Trophoblast cell (in vitro differentiated cells and primary cell): ENCODE measurements around the gene PCGF1.
A peak's percentile ranks its signal among the peaks of the same experiment; 100 is the strongest.
"Not testable (repeated sequence)": the region's sequence is repeated elsewhere in the genome, so short reads cannot be mapped to it uniquely, and the experiment has no call there.

Source experiments
- DNase-seq, 2 donors: peaks; one replicate each; pipeline ENCODE4 v3.0.0-alpha.2; 2016
- H2AFZ ChIP-seq: 2 replicates; pipeline ENCODE4 v1.6.1; 2013; ENCODE audit warnings: low read length, moderate library complexity, mild to moderate bottlenecking; ENCODE audit not compliant: insufficient read depth, poor library complexity
- H2AK5ac ChIP-seq: 2 replicates; pipeline ENCODE4 v1.6.1; 2013; ENCODE audit warnings: mild to moderate bottlenecking, low read length
- H2BK120ac ChIP-seq: 2 replicates; pipeline ENCODE4 v1.6.1; 2013; ENCODE audit warnings: low read length, mild to moderate bottlenecking, moderate library complexity; ENCODE audit not compliant: insufficient read depth, poor library complexity
- H2BK12ac ChIP-seq: 2 replicates; pipeline ENCODE4 v1.6.1; 2013; ENCODE audit warnings: mild to moderate bottlenecking, low read length, moderate library complexity
- H2BK5ac ChIP-seq: 2 replicates; pipeline ENCODE4 v1.6.1; 2013; ENCODE audit warnings: low read length, low read depth, moderate library complexity, mild to moderate bottlenecking; ENCODE audit not compliant: poor library complexity
- H3K14ac ChIP-seq: 2 replicates; pipeline ENCODE4 v1.6.1; 2013; ENCODE audit warnings: mild to moderate bottlenecking, low read length
- H3K18ac ChIP-seq: 2 replicates; pipeline ENCODE4 v1.6.1; 2013; ENCODE audit warnings: mild to moderate bottlenecking, low read length
- H3K23ac ChIP-seq: 2 replicates; pipeline ENCODE4 v1.6.1; 2013; ENCODE audit warnings: low read length
- H3K27ac ChIP-seq: 2 replicates; pipeline ENCODE4 v1.5.1; 2013; ENCODE audit warnings: low read depth, mild to moderate bottlenecking, inconsistent platforms, low read length, moderate library complexity
- H3K27me3 ChIP-seq: 2 replicates; pipeline ENCODE4 v1.6.1; 2013; ENCODE audit warnings: inconsistent platforms, mild to moderate bottlenecking, low read length, moderate library complexity; ENCODE audit not compliant: insufficient read depth
- H3K36me3 ChIP-seq, 2 experiments: 1 replicate in 1 of 2; 2 replicates in 1 of 2; pipeline ENCODE4 v1.6.1; 2013; ENCODE audit warnings: low read length in 2 of 2, mild to moderate bottlenecking in 2 of 2, moderate library complexity in 1 of 2; ENCODE audit not compliant: insufficient read depth in 2 of 2, control insufficient read depth in 1 of 2
- H3K4ac ChIP-seq: 2 replicates; pipeline ENCODE4 v1.6.1; 2013; ENCODE audit warnings: low read depth, mild to moderate bottlenecking, low read length, moderate library complexity
- H3K4me1 ChIP-seq, 2 experiments: 1 replicate in 1 of 2; 2 replicates in 1 of 2; pipeline ENCODE4 v1.6.1; 2013; ENCODE audit warnings: low read length in 2 of 2, mild to moderate bottlenecking in 2 of 2, moderate library complexity in 1 of 2; ENCODE audit not compliant: insufficient read depth in 2 of 2, control insufficient read depth in 1 of 2
- H3K4me2 ChIP-seq: 2 replicates; pipeline ENCODE4 v1.6.1; 2013; ENCODE audit warnings: inconsistent platforms, mild to moderate bottlenecking, low read length, moderate library complexity
- H3K4me3 ChIP-seq: 2 replicates; pipeline ENCODE4 v1.5.1; 2013; ENCODE audit warnings: mild to moderate bottlenecking, low read depth, low read length, inconsistent platforms
- H3K79me1 ChIP-seq: one replicate; pipeline ENCODE4 v1.6.1; 2013; ENCODE audit warnings: low read length
- H3K79me2 ChIP-seq: 2 replicates; pipeline ENCODE4 v1.6.1; 2013; ENCODE audit warnings: low read length, mild to moderate bottlenecking; ENCODE audit not compliant: control insufficient read depth, insufficient read depth, poor library complexity
- H3K9ac ChIP-seq: 2 replicates; pipeline ENCODE4 v1.6.1; 2013; ENCODE audit warnings: mild to moderate bottlenecking, low read length
- H3K9me3 ChIP-seq: 2 replicates; pipeline ENCODE4 v1.6.1; 2013; ENCODE audit warnings: low read depth, mild to moderate bottlenecking, control low read depth, inconsistent platforms, low read length; ENCODE audit not compliant: insufficient read depth
- H4K12ac ChIP-seq: 2 replicates; pipeline ENCODE4 v1.6.1; 2013; ENCODE audit warnings: low read depth, mild to moderate bottlenecking, low read length, moderate library complexity
- H4K8ac ChIP-seq: 2 replicates; pipeline ENCODE4 v1.6.1; 2013; ENCODE audit warnings: low read depth, mild to moderate bottlenecking, low read length, moderate library complexity
- H4K91ac ChIP-seq: one replicate; pipeline ENCODE4 v1.6.1; 2013; ENCODE audit warnings: low read depth, mild to moderate bottlenecking, low read length, moderate library complexity
- WGBS: extraction: QIAGEN DNeasy Blood & Tissue Kit; methylation state at CpG from one replicate; pipeline ENCODE4 v1.1.7; 2013; ENCODE audit warnings: missing lambda C conversion rate; ENCODE audit not compliant: insufficient read length, insufficient coverage; ENCODE audit errors: extremely low coverage; 5-methylcytosine and 5-hydroxymethylcytosine counted together

Gene PCGF1

GRCh38 chr2:74472945-74473258 lies 34.6 kb downstream of the PCGF1 start:
- Histone ChIP-seq H2BK120ac (no peak overlapping the region), H3K4me3 (peak overlapping the region; percentile 90), H3K9me3 (peaks cover 1% of the 10 kb centered on the region), H4K12ac (peak overlapping the region; percentile 33), H3K4ac (peak overlapping the region; percentile 41), H4K8ac (peak overlapping the region; percentile 55), H3K79me1 (peaks cover 9% of the 10 kb centered on the region), H3K36me3 (peaks cover 17 to 19% of the 10 kb centered on the region in 2 experiments), H3K4me2 (peak overlapping the region; percentile 67), H3K18ac (no peak overlapping the region), H2AK5ac (peak overlapping the region; percentile 36), H2BK5ac (no peak overlapping the region), H3K23ac (no peak overlapping the region), H3K9ac (peak overlapping the region; percentile 69), H3K27me3 (no peaks in the 10 kb centered on the region), H4K91ac (peak overlapping the region; percentile 82), H3K79me2 (peaks cover 3% of the 10 kb centered on the region), H3K27ac (peak overlapping the region; percentile 78), H2AFZ (peak overlapping the region; percentile 52), H2BK12ac (no peak overlapping the region), H3K4me1 (peaks cover 5 to 7% of the 10 kb centered on the region in 2 experiments), H3K14ac (peak overlapping the region; percentile 3)
- WGBS = no CpG with 5 or more reads among the region's 7 CpGs
- no peak for DNase-seq

- H3K36me3 ChIP-seq = peaks cover 13 to 15% of the 10 kb centered on the region in 2 experiments
- H3K79me2 ChIP-seq = peaks cover 3% of the 10 kb centered on the region
- peak within 1 kb of the TSS; percentile 78 for H3K27ac ChIP-seq
- H3K79me1 ChIP-seq = peaks cover 9% of the 10 kb centered on the region
- H3K18ac ChIP-seq = peak within 1 kb of the TSS; percentile 76
- peaks cover 1% of the 10 kb centered on the region for H3K9me3 ChIP-seq
- peak within 1 kb of the TSS; percentile 0 for H3K23ac ChIP-seq
- peaks cover 5 to 7% of the 10 kb centered on the region in 2 experiments for H3K4me1 ChIP-seq
- peak within 1 kb of the TSS; percentile 85 for H4K12ac ChIP-seq
- no peak within 1 kb of the TSS for H2BK120ac ChIP-seq
- H3K9ac ChIP-seq = peak within 1 kb of the TSS; percentile 83
- no peak within 1 kb of the TSS for H2BK12ac ChIP-seq
- H3K4me3 ChIP-seq = peak within 1 kb of the TSS; percentile 90
- peak within 1 kb of the TSS; percentile 66 for H2AK5ac ChIP-seq
- peak; percentile 94 to 98 for DNase-seq
- H3K4ac ChIP-seq = peak within 1 kb of the TSS; percentile 54
- peak within 1 kb of the TSS; percentile 37 for H2BK5ac ChIP-seq
- H2AFZ ChIP-seq = peak within 1 kb of the TSS; percentile 74
- WGBS = no CpG with 5 or more reads among the region's 66 CpGs
- peak within 1 kb of the TSS; percentile 85 for H3K14ac ChIP-seq
- H3K27me3 ChIP-seq = no peaks in the 10 kb centered on the region
- peak within 1 kb of the TSS; percentile 82 for H4K91ac ChIP-seq
- H3K4me2 ChIP-seq = peak within 1 kb of the TSS; percentile 67
- H4K8ac ChIP-seq = peak within 1 kb of the TSS; percentile 90
Measured at GRCh38 chr2:74472086-74472944, 35.2 kb downstream of the PCGF1 start, which contains the start of gene MRPL53. Gene MRPL53 (minus strand): TSS chr2:74472680. CDS start chr2:74472660, 20 bp downstream.

GRCh38 chr2:74471332-74472065 lies 36.0 kb downstream of the PCGF1 start:
- no peak overlapping the region for H3K4ac ChIP-seq
- peaks cover 3% of the 10 kb centered on the region for H3K79me2 ChIP-seq
- H3K23ac ChIP-seq = no peak overlapping the region
- no peak overlapping the region for H2AFZ ChIP-seq
- no peak overlapping the region for H3K14ac ChIP-seq
- H3K4me2 ChIP-seq = peak overlapping the region; percentile 67
- peaks cover 9% of the 10 kb centered on the region for H3K79me1 ChIP-seq
- no peak overlapping the region for H3K18ac ChIP-seq
- no peak overlapping the region for H2AK5ac ChIP-seq
- H3K4me3 ChIP-seq = peak overlapping the region; percentile 90
- H3K9ac ChIP-seq = peak overlapping the region; percentile 83
- peaks cover 12 to 15% of the 10 kb centered on the region in 2 experiments for H3K36me3 ChIP-seq
- H2BK12ac ChIP-seq = no peak overlapping the region
- no peak overlapping the region for H2BK5ac ChIP-seq
- H2BK120ac ChIP-seq = no peak overlapping the region
- H3K27ac ChIP-seq = peak overlapping the region; percentile 78
- H4K91ac ChIP-seq = no peak overlapping the region
- peaks cover 1% of the 10 kb centered on the region for H3K9me3 ChIP-seq
- H4K8ac ChIP-seq = peak overlapping the region; percentile 90
- no CpG with 5 or more reads among the region's 16 CpGs for WGBS
- peaks cover 5 to 7% of the 10 kb centered on the region in 2 experiments for H3K4me1 ChIP-seq
- no peak for DNase-seq
- H4K12ac ChIP-seq = peak overlapping the region; percentile 85
- no peaks in the 10 kb centered on the region for H3K27me3 ChIP-seq

- not testable (repeated sequence) for H3K9me3 ChIP-seq, H3K79me1 ChIP-seq, H3K4me1 ChIP-seq, H3K27me3 ChIP-seq, H3K79me2 ChIP-seq, H3K4ac ChIP-seq, H3K9ac ChIP-seq, H2BK120ac ChIP-seq, H3K18ac ChIP-seq, H3K4me2 ChIP-seq, H2AFZ ChIP-seq, H3K4me3 ChIP-seq, H3K23ac ChIP-seq, DNase-seq, H3K27ac ChIP-seq, H4K91ac ChIP-seq, H4K12ac ChIP-seq, H4K8ac ChIP-seq, H2AK5ac ChIP-seq, H2BK12ac ChIP-seq, H2BK5ac ChIP-seq, H3K14ac ChIP-seq
- WGBS = no CpG with 5 or more reads among the region's 12 CpGs
- H3K36me3 ChIP-seq = peaks cover 12 to 15% of the 10 kb centered on the region in 2 experiments
Measured at GRCh38 chr2:74470742-74471141, 36.8 kb downstream of the PCGF1 start.
